Trophoblast cell (in vitro differentiated cells and primary cell): ENCODE results near the gene ARHGAP10.

Experiments used
- DNase-seq, 2 donors: peaks; one replicate each; pipeline ENCODE4 v3.0.0-alpha.2; 2016
- H2AFZ ChIP-seq: 2 replicates; pipeline ENCODE4 v1.6.1; 2013; ENCODE audit warnings: low read length, moderate library complexity, mild to moderate bottlenecking; ENCODE audit not compliant: insufficient read depth, poor library complexity
- H2AK5ac ChIP-seq: 2 replicates; pipeline ENCODE4 v1.6.1; 2013; ENCODE audit warnings: mild to moderate bottlenecking, low read length
- H2BK120ac ChIP-seq: 2 replicates; pipeline ENCODE4 v1.6.1; 2013; ENCODE audit warnings: low read length, mild to moderate bottlenecking, moderate library complexity; ENCODE audit not compliant: insufficient read depth, poor library complexity
- H2BK12ac ChIP-seq: 2 replicates; pipeline ENCODE4 v1.6.1; 2013; ENCODE audit warnings: mild to moderate bottlenecking, low read length, moderate library complexity
- H2BK5ac ChIP-seq: 2 replicates; pipeline ENCODE4 v1.6.1; 2013; ENCODE audit warnings: low read length, low read depth, moderate library complexity, mild to moderate bottlenecking; ENCODE audit not compliant: poor library complexity
- H3K14ac ChIP-seq: 2 replicates; pipeline ENCODE4 v1.6.1; 2013; ENCODE audit warnings: mild to moderate bottlenecking, low read length
- H3K18ac ChIP-seq: 2 replicates; pipeline ENCODE4 v1.6.1; 2013; ENCODE audit warnings: mild to moderate bottlenecking, low read length
- H3K23ac ChIP-seq: 2 replicates; pipeline ENCODE4 v1.6.1; 2013; ENCODE audit warnings: low read length
- H3K27ac ChIP-seq: 2 replicates; pipeline ENCODE4 v1.5.1; 2013; ENCODE audit warnings: low read depth, mild to moderate bottlenecking, inconsistent platforms, low read length, moderate library complexity
- H3K27me3 ChIP-seq: 2 replicates; pipeline ENCODE4 v1.6.1; 2013; ENCODE audit warnings: inconsistent platforms, mild to moderate bottlenecking, low read length, moderate library complexity; ENCODE audit not compliant: insufficient read depth
- H3K36me3 ChIP-seq, 2 experiments: 1 replicate in 1 of 2; 2 replicates in 1 of 2; pipeline ENCODE4 v1.6.1; 2013; ENCODE audit warnings: low read length in 2 of 2, mild to moderate bottlenecking in 2 of 2, moderate library complexity in 1 of 2; ENCODE audit not compliant: insufficient read depth in 2 of 2, control insufficient read depth in 1 of 2
- H3K4ac ChIP-seq: 2 replicates; pipeline ENCODE4 v1.6.1; 2013; ENCODE audit warnings: low read depth, mild to moderate bottlenecking, low read length, moderate library complexity
- H3K4me1 ChIP-seq, 2 experiments: 1 replicate in 1 of 2; 2 replicates in 1 of 2; pipeline ENCODE4 v1.6.1; 2013; ENCODE audit warnings: low read length in 2 of 2, mild to moderate bottlenecking in 2 of 2, moderate library complexity in 1 of 2; ENCODE audit not compliant: insufficient read depth in 2 of 2, control insufficient read depth in 1 of 2
- H3K4me2 ChIP-seq: 2 replicates; pipeline ENCODE4 v1.6.1; 2013; ENCODE audit warnings: inconsistent platforms, mild to moderate bottlenecking, low read length, moderate library complexity
- H3K4me3 ChIP-seq: 2 replicates; pipeline ENCODE4 v1.5.1; 2013; ENCODE audit warnings: mild to moderate bottlenecking, low read depth, low read length, inconsistent platforms
- H3K79me1 ChIP-seq: one replicate; pipeline ENCODE4 v1.6.1; 2013; ENCODE audit warnings: low read length
- H3K79me2 ChIP-seq: 2 replicates; pipeline ENCODE4 v1.6.1; 2013; ENCODE audit warnings: low read length, mild to moderate bottlenecking; ENCODE audit not compliant: control insufficient read depth, insufficient read depth, poor library complexity
- H3K9ac ChIP-seq: 2 replicates; pipeline ENCODE4 v1.6.1; 2013; ENCODE audit warnings: mild to moderate bottlenecking, low read length
- H3K9me3 ChIP-seq: 2 replicates; pipeline ENCODE4 v1.6.1; 2013; ENCODE audit warnings: low read depth, mild to moderate bottlenecking, control low read depth, inconsistent platforms, low read length; ENCODE audit not compliant: insufficient read depth
- H4K12ac ChIP-seq: 2 replicates; pipeline ENCODE4 v1.6.1; 2013; ENCODE audit warnings: low read depth, mild to moderate bottlenecking, low read length, moderate library complexity
- H4K8ac ChIP-seq: 2 replicates; pipeline ENCODE4 v1.6.1; 2013; ENCODE audit warnings: low read depth, mild to moderate bottlenecking, low read length, moderate library complexity
- H4K91ac ChIP-seq: one replicate; pipeline ENCODE4 v1.6.1; 2013; ENCODE audit warnings: low read depth, mild to moderate bottlenecking, low read length, moderate library complexity
- WGBS: extraction: QIAGEN DNeasy Blood & Tissue Kit; methylation state at CpG from one replicate; pipeline ENCODE4 v1.1.7; 2013; ENCODE audit warnings: missing lambda C conversion rate; ENCODE audit not compliant: insufficient read length, insufficient coverage; ENCODE audit errors: extremely low coverage; 5-methylcytosine and 5-hydroxymethylcytosine counted together

The ARHGAP10 gene

GRCh38 chr4:147689067-147689466 is 42.8 kb upstream of the ARHGAP10 start:
- H3K27me3 ChIP-seq, result no peaks in the 10 kb centered on the region
- H3K27ac ChIP-seq, result no peak overlapping the region
- peaks cover 0 to 3% of the 10 kb centered on the region in 2 experiments for H3K4me1 ChIP-seq
- WGBS, result no CpG with 5 or more reads among the region's 4 CpGs
- H2BK120ac ChIP-seq, result no peak overlapping the region
- H4K91ac ChIP-seq, result no peak overlapping the region
- no peaks in the 10 kb centered on the region for H3K79me2 ChIP-seq
- peaks cover 3% of the 10 kb centered on the region for H3K79me1 ChIP-seq
- H4K12ac ChIP-seq, result no peak overlapping the region
- no peak overlapping the region for H2BK5ac ChIP-seq
- H3K4me3 ChIP-seq, result no peak overlapping the region
- no peak overlapping the region for H2BK12ac ChIP-seq
- H2AK5ac ChIP-seq, result no peak overlapping the region
- no peak overlapping the region for H4K8ac ChIP-seq
- H2AFZ ChIP-seq, result no peak overlapping the region
- no peak overlapping the region for H3K9ac ChIP-seq
- H3K9me3 ChIP-seq, result no peaks in the 10 kb centered on the region
- H3K4me2 ChIP-seq, result no peak overlapping the region
- no peak overlapping the region for H3K14ac ChIP-seq
- H3K23ac ChIP-seq, result no peak overlapping the region
- DNase-seq, result no peak
- no peak overlapping the region for H3K18ac ChIP-seq
- H3K4ac ChIP-seq, result no peak overlapping the region
- H3K36me3 ChIP-seq, result no peaks in the 10 kb centered on the region

DNA sequence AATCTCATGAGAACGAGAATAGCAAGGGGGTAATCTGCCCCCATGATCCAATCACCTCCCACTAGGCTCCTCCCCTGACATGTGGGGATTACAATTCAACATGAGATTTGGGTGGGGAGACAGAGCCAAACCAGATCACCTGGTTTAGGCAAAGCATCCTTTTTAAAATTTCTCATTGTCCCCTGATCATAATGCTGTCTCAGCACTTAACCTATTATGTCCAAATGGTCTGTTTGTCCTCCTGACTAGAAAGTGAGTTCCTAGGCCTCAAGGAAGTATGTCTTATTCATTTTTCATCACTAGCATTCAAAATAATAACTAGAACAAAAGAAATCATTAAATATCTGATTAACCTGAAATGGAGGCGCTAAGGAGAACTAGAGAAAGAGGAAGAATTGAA is 40.1 kb upstream of the ARHGAP10 start:
- Histone ChIP-seq H2AFZ (no peak overlapping the region), H4K12ac (no peak overlapping the region), H3K23ac (no peak overlapping the region), H4K8ac (no peak overlapping the region), H3K9me3 (no peaks in the 10 kb centered on the region), H3K9ac (no peak overlapping the region), H2BK120ac (no peak overlapping the region), H3K14ac (no peak overlapping the region), H3K27me3 (no peaks in the 10 kb centered on the region), H3K79me1 (no peaks in the 10 kb centered on the region), H2AK5ac (no peak overlapping the region), H2BK5ac (no peak overlapping the region), H3K79me2 (no peaks in the 10 kb centered on the region), H2BK12ac (no peak overlapping the region), H3K4ac (no peak overlapping the region), H4K91ac (no peak overlapping the region), H3K4me1 (no peaks in the 10 kb centered on the region), H3K4me3 (no peak overlapping the region), H3K36me3 (no peaks in the 10 kb centered on the region), H3K27ac (no peak overlapping the region), H3K4me2 (no peak overlapping the region), H3K18ac (no peak overlapping the region)
- no CpG with 5 or more reads among the region's 2 CpGs for WGBS
- DNase-seq, result no peak

GRCh38 chr4:147693218-147693617 is 38.7 kb upstream of the ARHGAP10 start:
- no CpG with 5 or more reads among the region's 3 CpGs for WGBS

GRCh38 chr4:147696866-147697265 is 35.0 kb upstream of the ARHGAP10 start:
- Histone ChIP-seq H2BK120ac (no peak overlapping the region), H3K18ac (no peak overlapping the region), H3K36me3 (no peaks in the 10 kb centered on the region), H3K79me2 (no peaks in the 10 kb centered on the region), H4K8ac (no peak overlapping the region), H3K23ac (no peak overlapping the region), H4K91ac (no peak overlapping the region), H2BK12ac (no peak overlapping the region), H3K4me3 (no peak overlapping the region), H3K9ac (no peak overlapping the region), H3K4me1 (no peaks in the 10 kb centered on the region), H3K4me2 (no peak overlapping the region), H2AFZ (no peak overlapping the region), H3K27ac (no peak overlapping the region), H3K4ac (no peak overlapping the region), H2BK5ac (no peak overlapping the region), H3K14ac (no peak overlapping the region), H4K12ac (no peak overlapping the region), H3K27me3 (no peaks in the 10 kb centered on the region), H3K9me3 (no peaks in the 10 kb centered on the region), H3K79me1 (no peaks in the 10 kb centered on the region), H2AK5ac (no peak overlapping the region)
- DNase-seq, result peak; percentile 70 to 97
- WGBS, result no CpG with 5 or more reads among the region's 1 CpG

More at GRCh38 chr4:147693218-147693617, 38.7 kb upstream of the ARHGAP10 start:
- Histone ChIP-seq H3K79me1 (no peaks in the 10 kb centered on the region), H3K9me3 (no peaks in the 10 kb centered on the region), H4K8ac (no peak overlapping the region), H3K4ac (no peak overlapping the region), H2BK12ac (no peak overlapping the region), H3K4me1 (no peaks in the 10 kb centered on the region), H2AK5ac (no peak overlapping the region), H3K79me2 (no peaks in the 10 kb centered on the region), H4K12ac (no peak overlapping the region), H4K91ac (no peak overlapping the region), H3K18ac (no peak overlapping the region), H3K27ac (no peak overlapping the region), H3K36me3 (no peaks in the 10 kb centered on the region), H3K4me2 (no peak overlapping the region), H2AFZ (no peak overlapping the region), H2BK120ac (no peak overlapping the region), H3K9ac (no peak overlapping the region), H3K14ac (no peak overlapping the region), H2BK5ac (no peak overlapping the region), H3K4me3 (no peak overlapping the region), H3K27me3 (no peaks in the 10 kb centered on the region), H3K23ac (no peak overlapping the region)
- no peak for DNase-seq
